HEK293 (cell line): ENCODE data around the gene RPE65.
A peak's percentile ranks its signal among the peaks of the same experiment; 100 is the strongest.

Experiments used
- YY1 ChIP-seq: fragments of 450-650 bp; formaldehyde crosslinking; IDR thresholded peaks from 2 replicates; pipeline ENCODE4 v1.5.1; 2018; ENCODE audit warnings: missing biosample characterization, missing genetic modification characterization
- ZBTB7A ChIP-seq: fragments of 450-650 bp; formaldehyde crosslinking; IDR thresholded peaks from 2 replicates; pipeline ENCODE4 v1.5.1; 2016; ENCODE audit warnings: low read depth, missing biosample characterization, missing genetic modification characterization
- ZNF274 ChIP-seq, 2 experiments: fragments of 200-500 bp in 1 of 2; fragments of 450-650 bp in 1 of 2; sonication (Bioruptor generic) in 1 of 2; formaldehyde crosslinking in 1 of 2; IDR thresholded peaks; 2 replicates each; pipeline versions ENCODE4 v1.5.1 to v1.6.1; 2014 to 2016; ENCODE audit warnings: borderline replicate concordance in 1 of 2, inconsistent platforms in 1 of 2, low read length in 1 of 2, missing biosample characterization in 1 of 2, missing genetic modification characterization in 1 of 2
- ZNF433 ChIP-seq: fragments of 450-650 bp; formaldehyde crosslinking; IDR thresholded peaks from 2 replicates; pipeline ENCODE4 v1.5.1; 2016; ENCODE audit warnings: missing biosample characterization, missing genetic modification characterization, low read depth
- ZNF677 ChIP-seq: fragments of 450-650 bp; IDR thresholded peaks from 2 replicates; pipeline ENCODE4 v1.5.0; 2018; ENCODE audit warnings: missing biosample characterization, mild to moderate bottlenecking, missing genetic modification characterization, moderate library complexity
- ZNF768 ChIP-seq: fragments of 450-650 bp; formaldehyde crosslinking; IDR thresholded peaks from 2 replicates; pipeline ENCODE4 v1.5.1; 2018; ENCODE audit warnings: missing biosample characterization, mild to moderate bottlenecking, missing genetic modification characterization
- TF ChIP-seq, protein P1 (sequence below): fragments of 450-650 bp; formaldehyde crosslinking; IDR thresholded peaks from 2 replicates; pipeline ENCODE4 v1.5.1; 2016; ENCODE audit warnings: missing biosample characterization, missing genetic modification characterization
- TF ChIP-seq, protein P2 (sequence below): fragments of 450-650 bp; formaldehyde crosslinking; IDR thresholded peaks from 2 replicates; pipeline ENCODE4 v1.5.1; 2016; ENCODE audit warnings: missing biosample characterization, missing genetic modification characterization
- TF ChIP-seq, protein P3 (sequence below): fragments of 450-650 bp; formaldehyde crosslinking; IDR thresholded peaks from 2 replicates; pipeline ENCODE4 v1.5.1; 2016; ENCODE audit warnings: missing biosample characterization, missing genetic modification characterization
- TF ChIP-seq, protein P4 (sequence below): sonication (generic); formaldehyde crosslinking; IDR thresholded peaks from 2 replicates; pipeline ENCODE4 v1.8.1; 2022; ENCODE audit warnings: mild to moderate bottlenecking, moderate library complexity, missing genetic modification reagents
- TF ChIP-seq, protein P5 (sequence below): fragments of 450-650 bp; formaldehyde crosslinking; IDR thresholded peaks from 2 replicates; pipeline ENCODE4 v1.5.1; 2017; ENCODE audit warnings: missing biosample characterization, missing genetic modification characterization

DNA sequence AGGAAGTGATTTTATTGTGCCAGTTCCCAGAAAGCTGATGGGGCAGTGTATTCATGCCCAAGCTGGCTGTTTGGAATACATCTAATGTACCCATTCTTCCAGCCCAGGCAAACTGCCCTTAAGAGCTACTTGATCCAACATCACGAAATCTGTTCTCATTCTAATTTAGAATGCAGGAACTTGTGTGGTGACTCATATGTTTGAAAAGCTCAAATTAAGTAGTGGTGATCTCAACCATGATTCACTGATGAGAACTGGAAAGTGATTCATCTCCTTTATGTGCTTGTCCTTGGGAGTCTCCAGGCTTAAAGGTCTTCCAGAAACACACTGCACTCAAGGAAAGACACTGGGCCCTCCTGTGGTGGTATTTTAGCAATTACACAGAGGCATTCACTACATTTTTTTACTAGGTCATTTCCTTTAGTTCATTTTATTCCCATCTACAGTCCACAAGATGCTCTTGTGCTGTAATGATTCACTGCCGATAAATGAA is 65.4 kb downstream of the RPE65 start:
- TF ChIP-seq, protein P1, sequence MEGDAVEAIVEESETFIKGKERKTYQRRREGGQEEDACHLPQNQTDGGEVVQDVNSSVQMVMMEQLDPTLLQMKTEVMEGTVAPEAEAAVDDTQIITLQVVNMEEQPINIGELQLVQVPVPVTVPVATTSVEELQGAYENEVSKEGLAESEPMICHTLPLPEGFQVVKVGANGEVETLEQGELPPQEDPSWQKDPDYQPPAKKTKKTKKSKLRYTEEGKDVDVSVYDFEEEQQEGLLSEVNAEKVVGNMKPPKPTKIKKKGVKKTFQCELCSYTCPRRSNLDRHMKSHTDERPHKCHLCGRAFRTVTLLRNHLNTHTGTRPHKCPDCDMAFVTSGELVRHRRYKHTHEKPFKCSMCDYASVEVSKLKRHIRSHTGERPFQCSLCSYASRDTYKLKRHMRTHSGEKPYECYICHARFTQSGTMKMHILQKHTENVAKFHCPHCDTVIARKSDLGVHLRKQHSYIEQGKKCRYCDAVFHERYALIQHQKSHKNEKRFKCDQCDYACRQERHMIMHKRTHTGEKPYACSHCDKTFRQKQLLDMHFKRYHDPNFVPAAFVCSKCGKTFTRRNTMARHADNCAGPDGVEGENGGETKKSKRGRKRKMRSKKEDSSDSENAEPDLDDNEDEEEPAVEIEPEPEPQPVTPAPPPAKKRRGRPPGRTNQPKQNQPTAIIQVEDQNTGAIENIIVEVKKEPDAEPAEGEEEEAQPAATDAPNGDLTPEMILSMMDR, result no peak
- TF ChIP-seq ZNF274 (IDR thresholded peaks at IDR 0.05; ENCODE audit: low read length) (no peak), ZNF274 (tag by site-specific recombination; IDR thresholded peaks at IDR 0.05; ENCODE audit: borderline replicate concordance) (no peak), YY1 (tag by site-specific recombination) (no peak), ZBTB7A (tag by site-specific recombination) (no peak), ZNF768 (no peak), ZNF677 (no peak), ZNF433 (tag by site-specific recombination) (no peak)
- TF ChIP-seq, protein P2, sequence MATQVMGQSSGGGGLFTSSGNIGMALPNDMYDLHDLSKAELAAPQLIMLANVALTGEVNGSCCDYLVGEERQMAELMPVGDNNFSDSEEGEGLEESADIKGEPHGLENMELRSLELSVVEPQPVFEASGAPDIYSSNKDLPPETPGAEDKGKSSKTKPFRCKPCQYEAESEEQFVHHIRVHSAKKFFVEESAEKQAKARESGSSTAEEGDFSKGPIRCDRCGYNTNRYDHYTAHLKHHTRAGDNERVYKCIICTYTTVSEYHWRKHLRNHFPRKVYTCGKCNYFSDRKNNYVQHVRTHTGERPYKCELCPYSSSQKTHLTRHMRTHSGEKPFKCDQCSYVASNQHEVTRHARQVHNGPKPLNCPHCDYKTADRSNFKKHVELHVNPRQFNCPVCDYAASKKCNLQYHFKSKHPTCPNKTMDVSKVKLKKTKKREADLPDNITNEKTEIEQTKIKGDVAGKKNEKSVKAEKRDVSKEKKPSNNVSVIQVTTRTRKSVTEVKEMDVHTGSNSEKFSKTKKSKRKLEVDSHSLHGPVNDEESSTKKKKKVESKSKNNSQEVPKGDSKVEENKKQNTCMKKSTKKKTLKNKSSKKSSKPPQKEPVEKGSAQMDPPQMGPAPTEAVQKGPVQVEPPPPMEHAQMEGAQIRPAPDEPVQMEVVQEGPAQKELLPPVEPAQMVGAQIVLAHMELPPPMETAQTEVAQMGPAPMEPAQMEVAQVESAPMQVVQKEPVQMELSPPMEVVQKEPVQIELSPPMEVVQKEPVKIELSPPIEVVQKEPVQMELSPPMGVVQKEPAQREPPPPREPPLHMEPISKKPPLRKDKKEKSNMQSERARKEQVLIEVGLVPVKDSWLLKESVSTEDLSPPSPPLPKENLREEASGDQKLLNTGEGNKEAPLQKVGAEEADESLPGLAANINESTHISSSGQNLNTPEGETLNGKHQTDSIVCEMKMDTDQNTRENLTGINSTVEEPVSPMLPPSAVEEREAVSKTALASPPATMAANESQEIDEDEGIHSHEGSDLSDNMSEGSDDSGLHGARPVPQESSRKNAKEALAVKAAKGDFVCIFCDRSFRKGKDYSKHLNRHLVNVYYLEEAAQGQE (tag by site-specific recombination), result no peak
- TF ChIP-seq, protein P3, sequence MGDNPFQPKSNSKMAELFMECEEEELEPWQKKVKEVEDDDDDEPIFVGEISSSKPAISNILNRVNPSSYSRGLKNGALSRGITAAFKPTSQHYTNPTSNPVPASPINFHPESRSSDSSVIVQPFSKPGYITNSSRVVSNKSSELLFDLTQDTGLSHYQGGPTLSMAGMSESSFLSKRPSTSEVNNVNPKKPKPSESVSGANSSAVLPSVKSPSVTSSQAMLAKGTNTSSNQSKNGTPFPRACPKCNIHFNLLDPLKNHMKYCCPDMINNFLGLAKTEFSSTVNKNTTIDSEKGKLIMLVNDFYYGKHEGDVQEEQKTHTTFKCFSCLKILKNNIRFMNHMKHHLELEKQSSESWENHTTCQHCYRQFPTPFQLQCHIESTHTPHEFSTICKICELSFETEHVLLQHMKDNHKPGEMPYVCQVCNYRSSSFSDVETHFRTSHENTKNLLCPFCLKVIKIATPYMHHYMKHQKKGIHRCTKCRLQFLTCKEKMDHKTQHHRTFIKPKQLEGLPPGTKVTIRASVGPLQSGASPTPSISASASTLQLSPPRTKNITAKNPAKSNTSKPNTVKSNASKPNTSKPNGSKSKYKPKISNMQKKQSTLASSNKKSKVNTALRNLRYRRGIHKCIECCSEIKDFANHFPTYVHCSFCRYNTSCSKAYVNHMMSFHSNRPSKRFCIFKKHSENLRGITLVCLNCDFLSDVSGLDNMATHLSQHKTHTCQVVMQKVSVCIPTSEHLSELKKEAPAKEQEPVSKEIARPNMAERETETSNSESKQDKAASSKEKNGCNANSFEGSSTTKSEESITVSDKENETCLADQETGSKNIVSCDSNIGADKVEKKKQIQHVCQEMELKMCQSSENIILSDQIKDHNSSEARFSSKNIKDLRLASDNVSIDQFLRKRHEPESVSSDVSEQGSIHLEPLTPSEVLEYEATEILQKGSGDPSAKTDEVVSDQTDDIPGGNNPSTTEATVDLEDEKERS, result peak; percentile 90
- TF ChIP-seq, protein P4, sequence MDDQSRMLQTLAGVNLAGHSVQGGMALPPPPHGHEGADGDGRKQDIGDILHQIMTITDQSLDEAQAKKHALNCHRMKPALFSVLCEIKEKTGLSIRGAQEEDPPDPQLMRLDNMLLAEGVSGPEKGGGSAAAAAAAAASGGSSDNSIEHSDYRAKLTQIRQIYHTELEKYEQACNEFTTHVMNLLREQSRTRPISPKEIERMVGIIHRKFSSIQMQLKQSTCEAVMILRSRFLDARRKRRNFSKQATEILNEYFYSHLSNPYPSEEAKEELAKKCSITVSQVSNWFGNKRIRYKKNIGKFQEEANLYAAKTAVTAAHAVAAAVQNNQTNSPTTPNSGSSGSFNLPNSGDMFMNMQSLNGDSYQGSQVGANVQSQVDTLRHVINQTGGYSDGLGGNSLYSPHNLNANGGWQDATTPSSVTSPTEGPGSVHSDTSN (CRISPR knock-in tag), result no peak
- TF ChIP-seq, protein P5, sequence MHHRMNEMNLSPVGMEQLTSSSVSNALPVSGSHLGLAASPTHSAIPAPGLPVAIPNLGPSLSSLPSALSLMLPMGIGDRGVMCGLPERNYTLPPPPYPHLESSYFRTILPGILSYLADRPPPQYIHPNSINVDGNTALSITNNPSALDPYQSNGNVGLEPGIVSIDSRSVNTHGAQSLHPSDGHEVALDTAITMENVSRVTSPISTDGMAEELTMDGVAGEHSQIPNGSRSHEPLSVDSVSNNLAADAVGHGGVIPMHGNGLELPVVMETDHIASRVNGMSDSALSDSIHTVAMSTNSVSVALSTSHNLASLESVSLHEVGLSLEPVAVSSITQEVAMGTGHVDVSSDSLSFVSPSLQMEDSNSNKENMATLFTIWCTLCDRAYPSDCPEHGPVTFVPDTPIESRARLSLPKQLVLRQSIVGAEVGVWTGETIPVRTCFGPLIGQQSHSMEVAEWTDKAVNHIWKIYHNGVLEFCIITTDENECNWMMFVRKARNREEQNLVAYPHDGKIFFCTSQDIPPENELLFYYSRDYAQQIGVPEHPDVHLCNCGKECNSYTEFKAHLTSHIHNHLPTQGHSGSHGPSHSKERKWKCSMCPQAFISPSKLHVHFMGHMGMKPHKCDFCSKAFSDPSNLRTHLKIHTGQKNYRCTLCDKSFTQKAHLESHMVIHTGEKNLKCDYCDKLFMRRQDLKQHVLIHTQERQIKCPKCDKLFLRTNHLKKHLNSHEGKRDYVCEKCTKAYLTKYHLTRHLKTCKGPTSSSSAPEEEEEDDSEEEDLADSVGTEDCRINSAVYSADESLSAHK (tag by site-specific recombination), result peak; percentile 49; the same call in 1 of the 2 replicates
